NCI-H1417 (cell line): ENCODE results near the gene INTS6L.
A peak's percentile ranks its signal among the peaks of the same experiment; 100 is the strongest.
"Not testable (repeated sequence)": the region's sequence is repeated elsewhere in the genome, so short reads cannot be mapped to it uniquely, and the experiment has no call there.

ENCODE experiments used
- DNase-seq, 3 experiments: peaks; one replicate each; lab custom pipeline; 2025; lab: John Stamatoyannopoulos, UW

INTS6L gene

GRCh38 chrX:135528254-135528653 lies 7.8 kb downstream of the INTS6L start:
- DNase-seq, result no peak

- no peak for DNase-seq
These were observed 8.3 kb downstream of the INTS6L start for GRCh38 chrX:135528756-135529155.

GRCh38 chrX:135530097-135530496 lies 9.6 kb downstream of the INTS6L start:
- DNase-seq, result no peak

- DNase-seq, result no peak
These were observed 11.4 kb downstream of the INTS6L start for GRCh38 chrX:135531813-135532212.

- DNase-seq, result no peak
These were observed 14.8 kb downstream of the INTS6L start for GRCh38 chrX:135535077-135535940.

- DNase-seq, result no peak
These were observed 16.4 kb downstream of the INTS6L start for GRCh38 chrX:135536877-135537276.

GRCh38 chrX:135541351-135541750 lies 20.9 kb downstream of the INTS6L start:
- DNase-seq, result no peak

- no peak for DNase-seq
These were observed 22.7 kb downstream of the INTS6L start for GRCh38 chrX:135543172-135543571.

- peak in 1 of 3 experiments; percentile 11 for DNase-seq
These were observed 23.5 kb downstream of the INTS6L start for GRCh38 chrX:135543924-135544323.

GRCh38 chrX:135544338-135544948 lies 24.0 kb downstream of the INTS6L start:
- DNase-seq, result no peak

GRCh38 chrX:135547767-135548166 lies 27.3 kb downstream of the INTS6L start:
- no peak for DNase-seq

- DNase-seq, result no peak
These were observed 29.1 kb downstream of the INTS6L start for GRCh38 chrX:135549519-135549918.

- DNase-seq, result no peak
These were observed 35.6 kb downstream of the INTS6L start for GRCh38 chrX:135556055-135556454.

- no peak for DNase-seq
These were observed 36.9 kb downstream of the INTS6L start for GRCh38 chrX:135557344-135557743.

- no peak for DNase-seq
These were observed 52.0 kb downstream of the INTS6L start for GRCh38 chrX:135572436-135572835.

- no peak for DNase-seq
These were observed 61.0 kb downstream of the INTS6L start for GRCh38 chrX:135581496-135581895.

- DNase-seq, result no peak
These were observed 64.7 kb downstream of the INTS6L start for GRCh38 chrX:135585153-135585552.

- no peak for DNase-seq
These were observed 71.4 kb downstream of the INTS6L start for GRCh38 chrX:135591871-135592270.

GRCh38 chrX:135594049-135594448 lies 73.6 kb downstream of the INTS6L start:
- not testable (repeated sequence) for DNase-seq

GRCh38 chrX:135594453-135594852 lies 74.0 kb downstream of the INTS6L start:
- not testable (repeated sequence) for DNase-seq

GRCh38 chrX:135595543-135595942 lies 75.1 kb downstream of the INTS6L start:
- no peak for DNase-seq

- DNase-seq, result peak; percentile 7 to 46 (median 18)
These were observed 76.0 kb downstream of the INTS6L start for GRCh38 chrX:135596495-135596894.

- no peak for DNase-seq
These were observed 85.4 kb downstream of the INTS6L start for GRCh38 chrX:135605906-135606305.
